Measurements from ENCODE around the gene ITGA7.

DNA sequence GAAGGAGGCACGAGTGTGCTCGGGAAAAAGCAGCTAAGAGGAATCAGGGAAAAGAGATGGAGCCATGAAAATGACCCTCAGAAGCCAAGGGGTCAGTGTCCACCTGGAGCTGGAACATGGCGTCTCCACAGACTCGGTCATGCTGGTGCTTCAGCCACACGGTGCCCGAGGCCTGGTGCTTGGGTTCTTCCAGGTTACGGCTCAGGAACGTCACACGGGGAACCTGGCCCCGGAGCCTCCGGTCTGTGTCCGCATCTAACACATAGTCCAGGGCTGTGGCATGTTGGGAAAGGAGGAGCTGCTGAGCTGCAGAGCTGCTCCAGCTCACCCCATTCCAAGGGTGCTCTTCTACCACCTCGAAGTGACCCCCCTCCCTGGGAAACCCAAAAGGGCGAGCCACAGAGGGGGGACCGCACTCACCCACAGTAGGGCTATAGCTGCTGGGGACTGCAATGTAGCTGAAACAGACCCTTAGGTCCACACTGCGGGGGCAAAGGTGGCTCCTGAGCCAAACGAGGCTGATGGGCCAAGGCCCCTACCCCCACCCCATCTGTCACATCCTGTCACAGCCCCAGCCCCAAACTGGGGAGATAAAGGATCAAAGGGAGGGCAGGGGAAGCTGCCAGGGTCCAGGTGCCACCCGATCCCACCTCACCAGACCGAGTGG, 10.8 kb downstream of the ITGA7 start:
- TF ChIP-seq ZNF317 (CRISPR knock-in tag; IDR thresholded peaks at IDR 0.05; ENCODE audit: borderline replicate concordance, low read depth) = no peak
- no peak for TF ChIP-seq TEAD1 (CRISPR knock-in tag; IDR thresholded peaks at IDR 0.05)
- TF ChIP-seq, protein P1, sequence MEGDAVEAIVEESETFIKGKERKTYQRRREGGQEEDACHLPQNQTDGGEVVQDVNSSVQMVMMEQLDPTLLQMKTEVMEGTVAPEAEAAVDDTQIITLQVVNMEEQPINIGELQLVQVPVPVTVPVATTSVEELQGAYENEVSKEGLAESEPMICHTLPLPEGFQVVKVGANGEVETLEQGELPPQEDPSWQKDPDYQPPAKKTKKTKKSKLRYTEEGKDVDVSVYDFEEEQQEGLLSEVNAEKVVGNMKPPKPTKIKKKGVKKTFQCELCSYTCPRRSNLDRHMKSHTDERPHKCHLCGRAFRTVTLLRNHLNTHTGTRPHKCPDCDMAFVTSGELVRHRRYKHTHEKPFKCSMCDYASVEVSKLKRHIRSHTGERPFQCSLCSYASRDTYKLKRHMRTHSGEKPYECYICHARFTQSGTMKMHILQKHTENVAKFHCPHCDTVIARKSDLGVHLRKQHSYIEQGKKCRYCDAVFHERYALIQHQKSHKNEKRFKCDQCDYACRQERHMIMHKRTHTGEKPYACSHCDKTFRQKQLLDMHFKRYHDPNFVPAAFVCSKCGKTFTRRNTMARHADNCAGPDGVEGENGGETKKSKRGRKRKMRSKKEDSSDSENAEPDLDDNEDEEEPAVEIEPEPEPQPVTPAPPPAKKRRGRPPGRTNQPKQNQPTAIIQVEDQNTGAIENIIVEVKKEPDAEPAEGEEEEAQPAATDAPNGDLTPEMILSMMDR (IDR thresholded peaks at IDR 0.05) = no peak
- no peak for TF ChIP-seq TEAD4 (CRISPR knock-in tag; IDR thresholded peaks at IDR 0.05)
- TF ChIP-seq, protein P2, sequence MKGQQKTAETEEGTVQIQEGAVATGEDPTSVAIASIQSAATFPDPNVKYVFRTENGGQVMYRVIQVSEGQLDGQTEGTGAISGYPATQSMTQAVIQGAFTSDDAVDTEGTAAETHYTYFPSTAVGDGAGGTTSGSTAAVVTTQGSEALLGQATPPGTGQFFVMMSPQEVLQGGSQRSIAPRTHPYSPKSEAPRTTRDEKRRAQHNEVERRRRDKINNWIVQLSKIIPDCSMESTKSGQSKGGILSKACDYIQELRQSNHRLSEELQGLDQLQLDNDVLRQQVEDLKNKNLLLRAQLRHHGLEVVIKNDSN (CRISPR knock-in tag; IDR thresholded peaks at IDR 0.05) = no peak
- no peak for TF ChIP-seq FOXK1 (CRISPR knock-in tag; IDR thresholded peaks at IDR 0.05)
- TF ChIP-seq, protein P3, sequence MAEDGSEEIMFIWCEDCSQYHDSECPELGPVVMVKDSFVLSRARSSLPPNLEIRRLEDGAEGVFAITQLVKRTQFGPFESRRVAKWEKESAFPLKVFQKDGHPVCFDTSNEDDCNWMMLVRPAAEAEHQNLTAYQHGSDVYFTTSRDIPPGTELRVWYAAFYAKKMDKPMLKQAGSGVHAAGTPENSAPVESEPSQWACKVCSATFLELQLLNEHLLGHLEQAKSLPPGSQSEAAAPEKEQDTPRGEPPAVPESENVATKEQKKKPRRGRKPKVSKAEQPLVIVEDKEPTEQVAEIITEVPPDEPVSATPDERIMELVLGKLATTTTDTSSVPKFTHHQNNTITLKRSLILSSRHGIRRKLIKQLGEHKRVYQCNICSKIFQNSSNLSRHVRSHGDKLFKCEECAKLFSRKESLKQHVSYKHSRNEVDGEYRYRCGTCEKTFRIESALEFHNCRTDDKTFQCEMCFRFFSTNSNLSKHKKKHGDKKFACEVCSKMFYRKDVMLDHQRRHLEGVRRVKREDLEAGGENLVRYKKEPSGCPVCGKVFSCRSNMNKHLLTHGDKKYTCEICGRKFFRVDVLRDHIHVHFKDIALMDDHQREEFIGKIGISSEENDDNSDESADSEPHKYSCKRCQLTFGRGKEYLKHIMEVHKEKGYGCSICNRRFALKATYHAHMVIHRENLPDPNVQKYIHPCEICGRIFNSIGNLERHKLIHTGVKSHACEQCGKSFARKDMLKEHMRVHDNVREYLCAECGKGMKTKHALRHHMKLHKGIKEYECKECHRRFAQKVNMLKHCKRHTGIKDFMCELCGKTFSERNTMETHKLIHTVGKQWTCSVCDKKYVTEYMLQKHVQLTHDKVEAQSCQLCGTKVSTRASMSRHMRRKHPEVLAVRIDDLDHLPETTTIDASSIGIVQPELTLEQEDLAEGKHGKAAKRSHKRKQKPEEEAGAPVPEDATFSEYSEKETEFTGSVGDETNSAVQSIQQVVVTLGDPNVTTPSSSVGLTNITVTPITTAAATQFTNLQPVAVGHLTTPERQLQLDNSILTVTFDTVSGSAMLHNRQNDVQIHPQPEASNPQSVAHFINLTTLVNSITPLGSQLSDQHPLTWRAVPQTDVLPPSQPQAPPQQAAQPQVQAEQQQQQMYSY (CRISPR knock-in tag; IDR thresholded peaks at IDR 0.05) = no peak
- TF ChIP-seq CREB1 (CRISPR knock-in tag; IDR thresholded peaks at IDR 0.05) = no peak
